ENCODE data around the gene HLCS.

The HLCS gene

DNA sequence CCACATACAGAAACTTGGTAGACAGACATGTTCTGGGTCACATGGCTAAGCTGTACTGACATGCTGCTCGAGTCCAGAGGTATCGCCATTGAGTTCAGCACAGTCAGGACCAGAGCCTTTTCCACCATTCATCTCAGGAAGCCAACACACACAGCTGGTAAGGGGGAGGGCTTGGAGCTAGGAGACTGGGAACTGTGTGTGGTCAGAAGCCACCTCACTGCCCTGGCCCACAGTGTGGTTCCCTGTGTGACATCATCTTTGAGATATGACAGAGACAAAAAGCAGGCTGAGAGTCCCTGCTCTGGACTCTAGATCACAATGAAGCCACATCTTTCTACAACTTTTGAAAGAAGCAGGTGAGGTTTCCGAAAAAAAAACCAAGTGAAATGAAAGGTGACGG lies 160.4 kb downstream of the HLCS start:
- no peak for DNase-seq (ENCODE audit: low read depth)

DNA sequence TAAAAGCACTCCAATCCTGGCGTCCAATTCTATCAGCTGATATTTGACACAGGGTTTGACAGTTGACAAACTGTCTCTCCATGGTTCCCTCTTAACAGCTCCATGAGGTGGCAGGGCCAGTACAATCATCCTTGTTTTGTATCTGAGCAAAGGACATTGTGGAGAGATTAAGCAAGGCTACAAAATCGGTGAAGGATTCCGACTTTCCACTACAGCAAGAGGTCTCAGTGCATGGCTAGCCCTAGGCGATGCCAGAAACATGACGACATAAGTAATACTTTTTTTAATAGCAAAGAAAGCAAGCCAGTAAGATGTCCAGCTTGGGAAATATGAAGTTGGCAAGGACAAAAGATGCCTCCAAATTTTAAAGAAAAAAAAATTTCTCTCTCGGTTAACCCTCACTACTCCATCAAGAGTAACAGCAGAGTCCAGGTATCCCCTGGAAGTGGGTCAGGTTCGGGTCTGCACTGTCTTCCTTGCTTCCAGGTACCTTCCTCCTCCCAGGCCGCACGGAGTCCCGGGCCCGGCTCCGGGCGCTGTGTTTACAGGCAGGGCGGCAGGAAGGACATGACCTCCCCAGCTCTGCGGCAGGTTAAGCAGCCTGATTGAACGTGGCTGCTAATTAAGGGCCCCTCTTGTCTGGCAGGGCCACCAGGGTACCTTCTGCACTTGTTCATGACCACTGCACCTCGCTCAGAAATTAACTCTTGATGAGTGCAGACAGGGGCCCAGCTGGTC lies 161.4 kb downstream of the HLCS start:
- DNase-seq (ENCODE audit: low read depth), result no peak

DNA sequence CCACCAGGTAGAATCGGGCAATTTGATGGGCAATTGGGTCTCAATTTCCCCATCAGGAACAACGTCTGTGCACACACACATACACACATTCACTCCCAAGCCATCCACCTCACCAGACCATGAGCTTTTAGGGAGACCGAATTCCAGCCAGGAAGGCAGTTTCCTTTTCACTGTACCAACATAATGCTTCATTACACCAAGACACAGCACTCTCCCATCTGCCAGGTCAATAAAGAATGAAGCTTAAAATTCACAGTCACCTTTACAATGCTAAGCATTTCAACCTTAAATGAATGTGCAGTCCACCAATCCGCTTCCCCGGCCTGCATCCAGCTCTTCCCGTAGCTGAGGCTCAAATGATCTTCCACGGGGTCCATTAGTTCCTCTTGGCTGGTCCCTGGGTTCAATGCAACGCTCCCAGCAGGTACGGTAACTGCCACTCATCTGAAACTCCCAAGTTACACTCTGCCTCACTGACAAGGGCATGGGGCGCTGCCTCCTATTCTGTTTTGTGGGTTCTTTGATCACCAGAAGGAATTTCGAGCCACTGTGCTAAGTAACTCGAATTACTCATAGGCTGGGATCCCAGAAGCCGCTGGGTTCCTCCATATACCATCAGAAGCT lies 162.5 kb downstream of the HLCS start:
- no peak for DNase-seq (ENCODE audit: low read depth)

DNA sequence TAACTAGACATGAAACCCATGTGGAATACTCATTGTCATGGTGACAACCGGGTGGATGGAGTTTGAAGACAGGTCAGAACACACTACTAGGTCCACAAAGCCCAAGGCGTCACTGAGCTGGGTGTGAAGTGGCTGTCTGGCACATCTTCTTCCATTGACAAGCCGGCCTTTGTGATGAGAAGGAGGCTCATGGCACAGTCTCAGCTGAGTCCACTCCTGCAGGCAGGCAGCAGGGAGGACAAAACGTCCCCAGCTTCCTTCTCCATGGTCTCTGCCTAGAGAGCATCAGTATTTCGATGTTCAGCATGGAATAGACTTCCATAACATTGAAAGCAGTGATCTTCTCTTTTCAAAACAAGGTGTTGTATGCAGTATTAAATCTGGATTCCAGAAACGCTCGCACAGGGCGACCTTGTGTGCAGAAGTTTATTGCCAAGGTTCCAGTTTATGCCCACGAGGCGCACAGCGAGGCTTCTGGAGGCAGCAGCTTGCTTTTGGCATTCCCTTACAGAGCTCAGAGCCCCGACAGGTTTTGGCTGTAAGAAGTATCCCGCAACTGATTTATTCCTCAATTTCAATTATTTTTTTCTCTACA lies 163.3 kb downstream of the HLCS start:
- DNase-seq (ENCODE audit: low read depth), result no peak

DNA sequence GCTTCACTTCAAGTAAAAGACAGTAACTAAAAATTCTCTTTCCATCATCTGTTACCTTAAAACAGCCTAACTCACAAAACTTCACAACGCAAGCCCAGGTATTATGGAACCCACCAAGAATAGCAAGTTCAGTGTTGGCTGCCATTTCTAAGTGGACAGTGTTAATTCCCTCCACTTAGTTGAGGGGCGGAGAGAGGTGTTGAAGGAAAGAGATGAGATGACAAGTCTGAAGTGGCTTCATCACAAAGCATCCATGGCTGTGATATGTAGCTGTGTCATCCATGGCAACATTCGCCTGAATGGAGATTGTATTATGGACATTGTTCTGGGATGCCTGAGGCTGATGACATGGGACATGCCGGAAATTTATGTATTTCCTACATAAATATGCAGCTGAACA lies 165.7 kb downstream of the HLCS start:
- no peak for DNase-seq (ENCODE audit: low read depth)

DNA sequence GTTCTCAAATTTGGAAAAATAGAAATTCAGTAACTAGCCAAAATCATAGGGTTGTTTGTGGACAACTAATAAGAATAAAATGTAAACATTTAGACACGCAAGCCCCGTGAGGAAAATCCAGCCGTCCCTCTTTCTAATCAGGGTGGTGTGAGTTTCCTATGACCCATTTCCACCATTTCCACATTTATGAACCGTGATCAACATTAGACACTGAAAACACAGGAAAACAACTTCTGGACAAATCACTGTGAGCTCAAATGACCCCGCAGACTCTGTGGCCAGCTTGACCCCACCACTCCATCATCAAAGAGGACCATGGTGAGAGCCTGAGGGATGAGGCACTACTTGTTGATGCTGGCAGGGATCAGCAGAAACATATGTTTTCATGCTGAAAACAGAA lies 166.6 kb downstream of the HLCS start:
- no peak for DNase-seq (ENCODE audit: low read depth)

DNA sequence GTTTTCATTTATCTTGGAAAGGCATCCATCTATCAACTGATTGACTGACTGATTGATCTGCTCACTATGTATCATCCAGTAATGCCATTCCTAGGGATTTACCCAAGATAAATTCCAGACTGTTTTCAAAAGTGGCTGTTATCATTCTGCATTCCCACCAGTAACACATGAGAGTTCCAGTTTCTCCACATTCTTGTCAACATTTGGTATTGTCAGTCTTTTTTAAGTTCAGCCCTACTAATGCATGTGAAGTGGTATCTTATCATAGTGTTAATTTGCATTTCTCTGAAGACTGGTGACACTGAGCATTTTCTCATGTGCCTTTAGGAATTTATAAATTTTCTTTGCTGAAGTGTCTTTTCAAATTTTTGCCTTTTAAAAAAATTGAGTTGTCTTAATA lies 168.0 kb downstream of the HLCS start:
- DNase-seq (ENCODE audit: low read depth), result no peak

DNA sequence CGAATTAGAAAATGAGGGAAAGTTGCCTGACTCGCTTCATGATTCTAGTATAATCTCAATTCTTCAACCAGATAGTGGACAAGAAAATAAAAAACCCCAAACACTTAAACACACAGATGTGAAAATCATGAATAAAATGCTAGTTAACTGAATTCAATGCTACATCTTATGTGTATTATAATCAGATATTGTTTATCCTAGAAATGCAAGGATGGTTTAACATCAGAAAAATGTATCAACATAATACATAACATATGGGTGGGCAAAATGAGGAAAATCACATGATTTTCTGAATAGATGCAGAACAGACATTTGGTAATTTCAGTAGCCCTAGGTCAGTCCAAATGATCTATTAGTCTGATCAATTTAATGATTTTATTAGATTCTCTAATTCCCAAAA lies 170.4 kb downstream of the HLCS start:
- no peak for DNase-seq (ENCODE audit: low read depth)

DNA sequence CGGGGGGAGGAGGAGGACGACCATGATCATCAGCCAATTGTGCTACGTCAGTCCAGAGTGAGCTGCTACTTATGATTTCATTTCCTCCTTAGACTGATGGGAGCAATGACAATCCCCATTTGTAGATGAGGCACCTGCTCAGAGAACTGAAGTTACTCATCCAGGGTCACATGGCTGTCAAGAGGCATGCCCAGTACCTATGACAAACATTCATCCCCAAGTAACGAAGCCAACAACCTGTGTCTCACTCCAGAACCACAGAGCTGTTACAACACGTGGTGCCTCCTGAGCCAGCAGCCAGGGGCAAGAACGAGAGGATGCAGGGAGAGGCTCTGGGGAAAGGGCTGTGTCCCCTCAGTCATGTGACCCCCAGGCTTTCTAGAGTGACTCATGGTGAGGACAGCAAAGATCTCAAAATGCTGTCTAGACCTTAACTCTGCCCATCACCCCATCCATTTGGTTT lies 173.9 kb downstream of the HLCS start:
- DNase-seq (ENCODE audit: low read depth), result no peak

DNA sequence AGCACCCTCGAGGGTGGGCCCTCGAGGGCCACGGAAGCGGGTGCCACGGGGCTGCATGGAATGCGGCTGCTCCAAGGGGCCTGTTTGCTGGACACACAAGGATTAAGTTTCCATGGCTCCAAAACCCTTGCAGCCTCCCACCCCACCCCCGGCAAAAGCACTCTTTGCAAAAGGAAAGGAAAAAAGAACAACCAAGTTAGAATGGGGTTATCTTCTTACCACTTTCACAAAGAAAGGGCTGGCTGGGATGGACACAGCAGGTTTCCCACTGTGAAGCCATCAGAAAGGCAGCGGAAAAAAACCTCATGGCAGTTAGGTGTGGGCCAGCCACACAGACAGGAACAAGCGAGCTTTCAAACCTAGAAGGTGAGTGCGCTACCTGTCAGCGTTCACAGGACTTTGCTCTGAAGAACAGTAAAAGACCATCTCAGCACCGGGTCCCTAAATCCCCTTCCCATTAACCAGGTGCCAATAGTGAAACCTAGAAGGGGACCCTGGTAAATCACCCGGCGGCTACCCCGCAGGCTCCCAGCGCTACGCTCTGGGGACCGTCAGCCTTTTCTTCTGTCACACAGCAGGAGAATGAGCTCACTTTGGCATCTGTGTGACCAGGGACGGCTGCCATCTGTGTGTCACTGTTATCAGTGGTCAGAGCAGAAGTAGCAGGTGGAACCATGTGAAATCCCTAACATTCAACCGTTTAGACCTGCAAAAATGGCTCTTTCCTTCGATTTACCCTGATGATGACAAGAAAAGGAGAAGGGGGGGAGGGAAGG lies 174.6 kb downstream of the HLCS start:
- DNase-seq (ENCODE audit: low read depth), result no peak

DNA sequence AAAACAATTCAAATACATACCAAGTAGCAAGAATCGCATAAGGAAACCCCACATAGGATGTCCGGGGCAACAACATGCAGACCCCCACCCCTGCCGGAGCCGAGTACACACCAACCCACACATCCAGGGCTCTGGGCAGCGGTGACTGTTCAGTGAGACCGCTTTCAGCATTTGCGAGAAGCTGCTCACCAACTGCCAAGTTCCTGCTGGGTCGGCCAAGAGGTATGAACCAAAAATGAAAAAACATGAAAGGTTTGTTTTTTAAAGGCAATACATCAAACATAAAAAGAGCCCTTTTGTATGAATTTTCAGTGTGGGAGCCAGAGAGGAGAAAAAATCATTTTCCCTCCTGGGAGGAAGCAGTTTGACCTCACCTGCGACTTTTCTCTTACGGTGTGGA lies 175.3 kb downstream of the HLCS start:
- DNase-seq (ENCODE audit: low read depth), result no peak

DNA sequence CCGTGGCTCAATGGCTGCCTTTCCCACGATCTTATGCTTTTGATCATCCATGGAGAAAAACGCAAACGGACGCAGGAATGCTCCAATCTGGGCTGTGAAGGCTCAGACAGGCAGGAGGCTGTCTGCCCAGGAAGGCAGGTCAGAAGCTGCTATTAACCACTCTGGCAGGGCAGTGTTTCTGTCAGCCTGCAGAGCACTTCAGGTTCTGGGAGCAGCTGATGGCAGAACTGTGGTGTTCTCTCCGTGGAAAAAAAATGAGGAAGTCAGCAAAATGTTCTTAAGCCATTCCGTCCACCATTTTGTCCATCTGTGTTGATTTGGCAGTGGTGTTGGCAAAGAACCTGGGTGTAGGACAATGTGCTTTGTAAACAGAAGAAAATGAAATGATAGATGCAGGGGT lies 175.9 kb downstream of the HLCS start:
- DNase-seq (ENCODE audit: low read depth), result no peak

DNA sequence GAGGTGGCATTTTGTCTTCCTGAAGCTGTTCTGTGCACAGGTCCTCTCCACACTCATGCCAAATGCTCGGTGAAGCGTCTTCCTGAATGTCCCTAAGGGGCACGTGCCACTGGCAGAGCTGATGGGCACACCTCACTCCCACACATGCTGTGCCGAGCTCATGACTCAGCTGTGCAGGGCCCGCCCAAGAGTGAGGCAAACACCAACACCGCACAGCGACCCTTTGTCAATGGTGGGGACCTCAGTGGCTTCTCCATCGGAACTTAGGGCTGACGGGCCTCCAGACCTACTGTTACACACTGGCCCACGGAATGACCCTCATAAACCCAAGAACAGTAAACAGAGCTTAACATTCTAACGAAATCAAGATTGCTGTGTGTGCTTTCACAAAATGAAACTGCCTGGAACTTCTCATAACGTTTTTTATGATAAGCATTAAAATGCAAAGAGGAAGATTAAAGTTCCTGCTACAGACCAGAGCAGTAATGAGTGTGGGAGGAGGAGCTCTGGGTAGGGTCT lies 178.3 kb downstream of the HLCS start:
- no peak for DNase-seq (ENCODE audit: low read depth)

DNA sequence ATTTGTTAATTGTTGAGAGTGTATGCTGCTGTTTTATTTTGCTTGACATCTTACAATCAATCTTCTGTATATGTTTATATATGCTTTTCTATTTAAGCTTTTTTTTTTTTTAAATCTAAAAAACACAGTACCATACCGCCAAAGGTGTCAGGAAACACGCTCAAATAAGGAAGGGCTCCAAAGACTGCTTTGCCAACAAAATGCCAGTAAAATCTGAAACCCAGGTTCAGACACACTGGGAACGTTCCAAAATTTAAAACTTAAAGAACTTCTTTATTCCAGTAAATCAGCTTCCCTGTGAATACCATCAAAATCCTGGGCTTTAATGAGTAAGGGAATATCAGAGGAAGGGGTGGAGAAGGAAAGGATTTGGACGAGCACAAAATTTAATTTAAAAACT lies 180.3 kb downstream of the HLCS start:
- DNase-seq (ENCODE audit: low read depth), result no peak

DNA sequence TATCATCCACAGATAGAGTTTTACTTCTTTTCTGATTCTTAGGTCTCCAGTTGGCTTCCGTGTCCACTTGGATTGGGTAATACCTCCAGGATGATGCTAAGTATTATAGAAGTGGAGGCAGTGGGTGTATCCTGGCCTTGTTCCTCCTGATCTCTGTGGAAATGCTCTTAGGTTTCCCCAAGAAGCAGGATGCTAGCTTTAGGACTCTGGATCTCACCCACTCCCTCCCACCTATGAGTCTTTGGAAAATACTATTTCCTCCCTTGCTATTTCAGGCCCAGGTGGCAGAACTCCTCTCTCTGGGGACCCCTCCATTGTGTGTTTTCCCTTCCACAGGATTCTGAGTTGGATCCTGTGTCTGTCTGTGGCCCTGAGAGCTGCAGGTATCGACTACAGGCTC lies 180.9 kb downstream of the HLCS start:
- no peak for DNase-seq (ENCODE audit: low read depth)

DNA sequence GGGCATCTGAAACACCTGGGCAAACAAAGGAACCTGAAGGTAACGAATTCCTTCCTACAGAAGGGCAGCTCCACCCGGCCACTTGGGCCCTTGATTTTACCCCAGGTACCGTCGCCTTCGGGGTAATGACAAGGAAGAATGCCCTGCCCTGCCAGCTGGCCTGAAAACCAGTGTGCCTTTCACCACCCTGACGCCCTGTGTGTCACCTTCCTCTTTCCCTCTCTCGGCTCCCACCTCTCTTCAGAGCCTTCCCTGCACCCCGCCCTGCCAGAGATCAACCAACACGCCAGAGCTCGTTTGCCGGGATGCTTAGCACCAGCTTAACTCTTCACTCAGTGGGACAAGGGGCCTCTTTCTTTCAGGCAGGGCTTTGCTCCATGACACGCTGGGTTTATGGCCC lies 181.5 kb downstream of the HLCS start:
- DNase-seq (ENCODE audit: low read depth), result no peak

DNA sequence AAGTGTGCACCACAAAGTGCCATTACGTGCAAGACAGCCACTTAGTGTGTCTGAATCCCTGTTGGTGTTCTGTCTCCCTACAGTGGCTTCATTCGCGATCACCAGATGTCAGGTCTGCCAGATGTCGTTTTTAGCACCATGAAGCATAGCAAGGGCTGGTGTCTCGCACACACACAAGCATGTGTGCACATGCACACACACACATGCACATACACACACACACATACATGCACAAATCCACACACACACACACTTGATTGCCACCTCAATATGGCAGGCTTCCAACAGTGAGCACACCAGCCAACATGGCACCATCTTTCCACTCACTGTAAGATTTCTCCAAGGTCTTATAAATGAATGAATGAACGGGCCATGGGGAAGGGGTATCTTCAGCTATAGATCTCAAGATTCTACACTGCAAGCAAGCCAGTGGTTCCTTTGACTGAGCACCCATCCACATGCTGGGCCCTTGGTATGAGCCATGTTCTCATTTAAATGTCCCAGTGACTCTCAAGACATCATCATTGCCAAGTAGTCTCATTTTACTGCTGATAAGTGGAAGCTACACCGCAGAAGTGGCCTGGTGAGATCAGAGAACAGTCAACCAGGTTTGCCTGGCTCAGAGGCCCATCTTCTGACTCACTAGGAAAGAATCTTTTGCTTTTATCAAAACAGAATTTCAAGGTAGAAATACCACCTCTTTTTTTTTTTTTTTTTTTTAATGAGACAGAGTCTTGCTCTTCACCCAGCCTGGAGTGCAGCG lies 182.7 kb downstream of the HLCS start:
- DNase-seq (ENCODE audit: low read depth), result no peak

DNA sequence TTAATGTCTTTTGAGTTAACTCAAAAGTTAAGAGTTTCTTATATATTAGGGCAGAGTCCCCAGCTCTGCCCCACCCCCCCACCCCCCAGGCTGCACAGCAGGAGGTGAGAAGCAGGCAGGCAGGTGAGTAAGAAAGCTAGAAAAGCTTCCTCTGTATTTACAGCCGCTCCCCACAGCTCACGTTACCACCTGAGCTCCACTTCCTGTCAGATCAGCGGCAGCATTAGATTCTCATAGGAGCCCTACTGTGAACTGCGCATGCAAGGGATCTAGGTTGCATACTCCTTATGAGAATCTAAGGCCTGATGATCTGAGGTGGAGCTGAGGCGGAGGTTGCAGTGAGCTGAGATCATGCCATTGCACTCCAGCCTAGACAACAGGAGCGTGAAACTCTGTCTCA lies 185.6 kb downstream of the HLCS start:
- no peak for DNase-seq (ENCODE audit: low read depth)

DNA sequence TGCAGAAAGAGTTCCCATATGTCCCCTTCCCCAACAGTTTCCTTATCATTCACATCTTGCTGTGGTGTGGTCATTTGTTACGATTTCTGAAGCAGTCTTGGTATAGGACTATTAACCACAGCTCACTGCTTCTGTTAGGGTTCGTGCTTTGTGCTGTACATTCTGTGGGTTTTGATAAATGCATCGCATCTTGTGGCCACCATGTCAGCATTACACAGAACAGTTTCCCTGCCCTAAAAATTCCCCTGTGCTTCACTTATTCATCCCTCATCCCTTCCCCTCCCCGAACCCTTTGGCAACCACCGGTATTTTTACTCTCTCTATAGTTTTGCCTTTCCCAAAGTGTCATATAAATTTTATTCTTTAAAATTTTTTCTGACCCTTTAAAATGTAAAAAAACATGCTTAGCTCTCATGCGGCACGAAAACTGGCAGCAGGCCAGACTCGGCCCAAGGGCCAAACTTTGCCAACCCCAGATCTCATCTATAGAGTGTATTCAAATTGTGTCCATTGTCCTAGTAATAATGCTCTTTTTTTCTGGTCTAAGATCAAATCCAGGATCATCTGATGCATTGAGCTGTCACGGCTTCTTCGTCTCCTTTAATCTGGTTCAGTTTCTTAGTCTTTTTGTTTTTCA lies 189.4 kb downstream of the HLCS start:
- no peak for DNase-seq (ENCODE audit: low read depth)

DNA sequence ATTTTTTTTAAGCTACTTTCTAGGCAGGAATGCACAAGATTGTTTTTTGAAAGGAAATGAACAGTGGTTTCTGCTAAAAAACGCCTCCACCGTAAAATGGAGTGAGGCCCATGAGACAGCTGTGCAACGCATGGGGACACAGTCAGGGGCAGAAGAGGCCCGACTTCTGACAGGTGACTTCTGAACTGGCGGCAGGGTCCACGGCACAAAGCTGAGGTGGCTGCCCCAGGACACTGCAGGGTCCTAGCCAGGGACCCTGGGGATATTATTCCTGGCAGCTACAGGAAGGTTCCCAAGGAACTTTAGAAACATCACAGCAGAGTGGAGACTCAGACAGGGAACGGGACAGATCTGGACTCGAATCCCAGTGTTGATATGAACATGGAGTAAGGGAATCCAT lies 192.5 kb downstream of the HLCS start:
- no peak for DNase-seq (ENCODE audit: low read depth)

DNA sequence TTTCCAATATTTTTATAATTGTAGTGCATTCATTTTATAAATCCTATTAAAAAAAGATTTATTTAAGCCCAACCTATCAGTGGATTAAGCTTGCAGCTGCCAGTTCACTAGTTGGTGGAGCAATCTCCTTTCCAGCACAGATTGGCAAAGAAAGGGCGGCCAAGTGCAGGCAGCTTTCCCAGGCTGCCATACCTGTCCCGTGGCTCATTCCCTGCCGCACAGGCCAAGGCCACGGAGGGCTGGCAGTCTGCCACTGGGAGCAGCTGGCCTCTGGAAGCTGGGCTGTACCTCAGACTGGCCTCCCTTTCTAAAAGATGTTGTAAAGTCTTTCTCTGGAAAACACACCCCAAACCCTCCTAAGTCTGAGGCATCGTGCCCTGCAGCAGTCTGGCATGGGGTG lies 193.4 kb downstream of the HLCS start:
- no peak for DNase-seq (ENCODE audit: low read depth)

All from activated T-helper 9 cell treated with anti-CD3 and anti-CD28 coated beads, Interleukin-2, amount 50 U/mL, for 16 hours (primary cell).